NCI-H510A (cell line): ENCODE results near the gene MYO1F.
"Not testable (repeated sequence)": the region's sequence is repeated elsewhere in the genome, so short reads cannot be mapped to it uniquely, and the experiment has no call there.

Experiments
- DNase-seq: peaks from one replicate; lab custom pipeline; 2025; lab: John Stamatoyannopoulos, UW

Gene MYO1F

GRCh38 chr19:8577247-8577646 lies at the start of gene MYO1F:
TSS of gene MYO1F (minus strand) at chr19:8577442. CDS start at chr19:8577309, 133 bp downstream.
- no peak for DNase-seq

DNA sequence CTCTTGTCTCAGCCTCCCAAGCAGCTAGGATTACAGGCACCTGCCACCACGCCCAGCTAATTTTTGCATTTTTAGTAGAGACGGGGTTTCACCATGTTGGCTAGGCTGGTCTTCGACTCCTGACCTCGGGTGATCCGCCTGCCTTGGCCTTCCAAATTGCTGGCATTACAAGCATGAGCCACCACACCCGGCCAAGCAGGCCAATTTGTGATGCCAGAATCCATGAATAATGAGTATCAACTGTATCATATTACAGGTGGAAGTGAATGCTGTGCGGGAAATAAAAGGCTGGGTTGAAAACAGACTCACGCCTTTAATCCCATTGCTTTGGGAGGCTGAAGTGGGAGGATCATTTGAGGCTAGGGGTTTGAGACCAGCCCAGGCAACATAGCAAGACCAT lies 49.6 kb upstream of the MYO1F start:
- DNase-seq, result no peak

DNA sequence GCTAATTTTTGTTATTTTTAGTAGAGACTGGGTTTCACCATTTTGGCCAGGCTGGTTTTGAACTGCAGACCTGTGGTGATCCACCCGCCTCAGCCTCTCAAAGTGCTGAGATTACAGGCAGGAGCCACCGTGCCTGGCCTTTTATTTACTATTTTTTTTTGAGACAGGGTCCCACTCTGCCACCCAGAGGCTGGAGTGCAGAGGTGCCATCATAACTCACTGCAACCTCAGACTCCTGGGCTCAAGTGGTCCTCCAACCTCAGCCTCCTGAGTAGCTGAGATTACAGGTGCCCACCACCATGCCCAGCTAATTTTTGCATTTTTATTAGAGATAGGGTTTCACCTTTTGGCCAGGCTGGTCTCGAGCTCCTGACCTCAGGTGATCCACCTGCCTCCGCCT lies 45.6 kb upstream of the MYO1F start:
- DNase-seq, result not testable (repeated sequence)

- no peak for DNase-seq
Measured at GRCh38 chr19:8618751-8619150, 41.5 kb upstream of the MYO1F start.

GRCh38 chr19:8617984-8618383 lies 40.7 kb upstream of the MYO1F start:
- no peak for DNase-seq

DNA sequence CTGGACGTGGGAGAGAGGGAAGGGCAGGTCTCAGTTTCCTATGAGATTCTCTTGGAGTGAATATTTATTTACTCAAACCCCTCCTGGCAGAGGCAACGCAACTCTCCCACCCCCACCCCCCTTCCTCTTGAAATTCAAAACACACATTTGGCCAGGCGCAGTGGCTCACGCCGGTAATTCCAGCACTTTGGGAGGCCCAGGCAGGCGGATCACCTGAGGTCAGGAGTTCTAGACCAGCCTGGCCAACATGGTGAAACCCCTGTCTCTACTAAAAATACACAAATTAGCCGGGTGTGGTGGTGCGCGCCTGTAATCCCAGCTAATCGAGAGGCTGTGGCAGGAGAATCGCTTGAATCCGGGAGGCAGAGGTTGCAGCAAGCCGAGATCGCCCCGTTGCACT lies 40.1 kb upstream of the MYO1F start:
- DNase-seq, result not testable (repeated sequence)

DNA sequence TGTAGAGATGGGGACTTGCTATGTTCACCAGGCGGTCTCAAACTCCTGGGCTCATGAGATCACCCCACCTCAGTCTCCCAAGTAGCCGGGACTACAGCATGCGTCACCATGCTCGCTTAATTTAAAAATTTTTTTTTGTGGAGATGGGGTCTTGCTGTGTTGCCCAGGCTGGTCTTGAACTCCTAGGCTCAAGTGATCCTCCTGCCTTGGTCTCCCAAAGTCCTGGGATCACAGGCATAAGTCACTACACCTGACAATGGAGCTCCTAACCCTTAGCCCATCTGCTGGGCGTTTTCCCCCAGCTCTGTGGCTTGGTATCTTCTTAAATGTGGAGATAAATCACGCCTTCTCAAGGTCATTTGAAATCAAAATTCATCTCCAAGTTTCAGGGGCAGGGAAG lies 39.6 kb upstream of the MYO1F start:
- no peak for DNase-seq

DNA sequence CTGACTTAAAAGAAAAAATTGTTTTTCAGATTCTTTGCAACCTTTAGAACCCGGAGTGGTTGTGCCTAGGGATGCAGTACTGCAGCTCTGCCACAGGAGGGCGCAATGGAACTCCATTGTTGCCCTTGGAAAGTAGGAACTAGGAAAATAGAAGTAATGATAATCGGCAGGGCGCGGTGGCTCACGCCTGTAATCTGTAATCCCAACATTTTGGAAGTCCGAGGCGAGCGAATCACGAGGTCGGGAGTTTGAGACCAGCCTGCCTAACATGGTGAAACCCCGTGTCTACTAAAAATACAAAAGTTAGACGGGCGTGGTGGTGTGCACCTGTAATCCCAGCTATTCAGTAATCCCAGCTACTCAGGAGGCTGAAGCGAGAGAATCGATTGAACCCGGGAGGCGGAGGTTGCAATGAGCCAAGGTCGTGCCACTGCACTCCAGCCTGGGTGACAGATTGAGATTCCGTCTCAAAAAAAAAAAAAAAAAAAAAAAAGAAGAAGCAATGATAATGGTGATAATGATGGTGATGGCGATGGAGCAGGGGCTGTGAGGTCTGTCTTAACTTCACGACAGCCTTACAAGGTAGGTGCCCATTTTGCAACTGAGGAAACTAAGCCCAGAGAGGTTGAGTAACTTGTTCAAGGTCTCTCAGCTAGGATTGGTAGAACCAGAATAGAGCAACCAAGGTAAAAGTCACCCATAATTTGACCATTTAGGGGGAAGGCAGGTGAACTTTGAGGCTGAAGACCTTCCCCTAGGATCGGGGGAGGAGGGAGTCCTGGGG lies 38.8 kb upstream of the MYO1F start:
- DNase-seq, result no peak

DNA sequence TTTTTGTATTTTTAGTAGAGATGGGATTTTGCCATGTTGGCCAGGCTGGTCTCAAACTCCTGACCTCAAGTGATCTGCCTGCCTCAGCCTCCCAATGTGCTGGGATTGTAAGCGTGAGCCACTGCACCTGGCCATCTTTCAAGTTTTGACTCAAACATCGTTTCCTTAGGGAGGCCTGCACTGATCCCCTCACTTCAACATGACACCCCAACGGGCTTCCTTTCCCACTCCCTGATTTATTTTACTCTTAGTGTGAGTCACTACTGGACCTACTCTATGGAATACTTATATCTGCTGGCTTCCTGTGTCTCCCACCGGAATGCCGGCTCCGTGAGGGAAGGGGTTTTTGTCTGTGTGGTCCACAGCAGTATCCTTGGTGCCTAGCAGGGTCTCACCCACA lies 37.8 kb upstream of the MYO1F start:
- no peak for DNase-seq

DNA sequence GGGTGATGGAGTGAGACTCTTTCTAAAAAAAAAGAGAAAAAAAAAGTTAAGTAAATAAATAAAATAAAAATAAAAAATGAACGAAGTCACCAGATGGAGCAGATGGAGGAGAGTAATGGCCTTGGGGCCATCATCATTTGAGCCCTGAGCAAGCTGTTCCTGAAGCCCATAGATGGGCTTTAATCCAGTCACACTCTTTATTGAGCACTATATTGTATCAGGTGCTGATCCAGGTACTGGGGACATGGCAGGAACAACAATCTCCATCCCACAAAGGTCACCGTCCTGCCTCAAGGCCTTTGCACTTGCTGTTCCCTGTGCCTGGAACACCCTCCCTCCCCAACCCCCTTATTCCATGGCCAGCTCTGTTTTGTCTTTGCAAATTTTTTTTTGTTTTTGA lies 37.2 kb upstream of the MYO1F start:
- no peak for DNase-seq

- DNase-seq, result no peak
Measured at GRCh38 chr19:8612807-8613171, 35.5 kb upstream of the MYO1F start.

- no peak for DNase-seq
Measured at GRCh38 chr19:8611877-8612806, 34.9 kb upstream of the MYO1F start.

- no peak for DNase-seq
Measured at GRCh38 chr19:8611391-8611876, 34.2 kb upstream of the MYO1F start.

- no peak for DNase-seq
Measured at GRCh38 chr19:8610936-8611300, 33.7 kb upstream of the MYO1F start.

DNA sequence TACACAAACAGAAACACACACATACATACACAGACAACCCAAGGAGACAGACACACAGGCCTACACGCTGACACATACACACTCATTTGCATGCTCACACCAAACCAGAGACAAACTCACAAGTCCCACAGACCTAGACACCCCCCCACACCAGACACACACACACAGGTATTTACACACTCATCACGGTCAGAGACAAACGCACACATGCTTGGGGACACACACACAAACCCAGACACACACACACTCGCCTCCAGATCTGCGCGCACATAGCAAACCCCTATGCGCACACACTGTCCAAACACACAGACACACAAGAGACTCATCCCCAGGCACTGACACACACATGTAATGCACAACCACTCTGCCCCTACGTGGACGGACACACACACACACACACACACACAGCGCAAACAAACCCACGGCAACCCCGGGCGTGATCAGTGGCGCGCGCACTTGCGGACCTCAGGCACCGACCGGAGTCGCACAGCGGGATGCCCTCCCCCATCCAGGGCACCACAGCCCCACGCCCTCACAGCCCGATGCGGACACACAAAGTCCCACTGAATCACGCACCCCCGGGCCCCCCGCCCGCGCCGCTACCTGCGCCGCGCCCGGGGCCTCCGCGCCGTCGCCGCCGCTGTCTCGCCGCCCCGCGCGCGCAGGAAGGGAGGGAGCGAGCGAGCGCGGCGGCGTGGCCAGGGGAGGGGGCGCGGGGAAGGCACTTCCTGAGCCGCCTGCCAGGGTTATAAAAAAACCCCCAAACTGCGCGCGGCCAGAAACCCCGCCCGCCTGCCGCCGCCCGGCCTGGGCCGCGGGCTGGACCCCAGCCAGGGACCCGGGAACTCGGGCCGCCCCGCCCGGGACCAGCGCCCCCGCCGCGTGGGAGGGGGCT lies 33.0 kb upstream of the MYO1F start, which contains the start of gene ADAMTS10:
Gene ADAMTS10 (minus strand): TSS at position 675 of the 895 bp plus-strand sequence. CDS start 5,005 bp downstream, outside the sequence.
- DNase-seq, result no peak

GRCh38 chr19:8609279-8610040 lies 32.2 kb upstream of the MYO1F start:
- no peak for DNase-seq

GRCh38 chr19:8608941-8609278 lies 31.7 kb upstream of the MYO1F start:
- no peak for DNase-seq

DNA sequence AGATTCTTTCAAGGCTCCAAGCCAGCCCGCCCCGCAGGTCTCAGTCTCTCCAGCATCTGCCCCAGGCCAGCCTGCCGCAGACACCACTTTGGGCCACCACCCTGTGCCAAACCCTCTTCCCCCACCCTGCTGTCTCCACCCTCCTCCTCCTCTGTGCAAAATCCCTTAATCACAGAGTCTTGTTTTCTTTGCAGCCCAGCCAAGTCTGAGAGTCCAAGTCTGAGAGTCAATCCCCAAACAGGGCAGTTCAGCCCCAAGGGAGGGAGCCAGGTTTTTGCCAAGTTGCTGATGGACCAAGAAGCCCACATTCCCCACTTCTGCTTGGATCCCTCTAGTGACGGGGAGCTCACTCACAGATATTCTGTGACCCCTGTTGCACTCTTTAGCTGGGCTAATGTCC lies 30.1 kb upstream of the MYO1F start:
- DNase-seq, result no peak

DNA sequence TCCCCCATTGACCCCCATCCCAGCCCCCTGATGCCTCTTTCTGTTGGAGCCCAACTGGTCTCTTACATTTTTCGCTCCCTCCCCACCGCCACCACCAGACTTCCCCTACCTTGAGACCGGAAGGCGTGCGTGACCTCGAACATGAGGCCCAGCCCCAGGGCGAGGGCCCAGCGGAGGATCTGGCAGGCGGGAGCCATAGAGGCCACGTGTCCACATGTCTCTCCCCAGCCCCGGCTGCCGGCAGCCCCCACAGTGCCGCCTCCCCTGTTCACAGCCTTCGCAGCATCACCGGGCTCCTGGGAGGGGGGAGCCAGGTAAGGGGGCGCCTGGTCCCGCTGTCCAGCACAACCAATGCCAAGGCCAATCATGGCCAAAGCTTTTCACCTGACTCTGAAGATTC lies 28.3 kb upstream of the MYO1F start:
- DNase-seq, result no peak

GRCh38 chr19:8601796-8602195 lies 24.6 kb upstream of the MYO1F start:
- DNase-seq, result no peak

DNA sequence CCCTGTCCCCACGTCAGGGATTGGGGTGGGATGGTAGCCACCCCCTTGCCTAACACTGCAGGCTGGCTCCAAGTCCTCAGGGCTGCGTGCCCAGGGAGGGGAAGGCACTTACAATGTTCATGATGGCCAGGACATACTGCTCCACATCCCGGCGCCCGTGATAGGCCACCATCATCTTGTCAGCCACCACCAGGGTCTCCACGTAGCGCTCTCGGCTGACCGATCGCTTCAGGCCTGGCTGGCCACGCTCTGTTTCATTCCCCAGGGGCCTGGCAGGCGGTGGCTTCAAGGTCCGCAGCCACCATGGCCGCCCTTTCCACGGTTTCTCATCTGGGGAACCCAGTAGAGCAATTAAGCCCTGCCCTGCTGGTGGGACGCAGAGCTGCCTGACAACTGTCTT lies 23.6 kb upstream of the MYO1F start:
- DNase-seq, result no peak
